Prostate gland (tissue), 2 donors: ENCODE measurements around the gene PLK4.

Source experiments
- CTCF ChIP-seq, 4 experiments: fragments of 200-600 bp in 2 of 4; fragments of 450-650 bp in 2 of 4; sonication (generic) in 2 of 4; IDR thresholded peaks; 1 replicate in 3 of 4; 2 replicates in 1 of 4; pipeline ENCODE4 v1.5.1; 2016 to 2019; ENCODE audit warnings: antibody characterized with exemption in 4 of 4, mild to moderate bottlenecking in 2 of 4, moderate library complexity in 2 of 4
- POLR2A ChIP-seq: fragments of 450-650 bp; IDR thresholded peaks from one replicate; pipeline ENCODE4 v1.6.1; 2016; ENCODE audit warnings: antibody characterized with exemption, mild to moderate bottlenecking

DNA sequence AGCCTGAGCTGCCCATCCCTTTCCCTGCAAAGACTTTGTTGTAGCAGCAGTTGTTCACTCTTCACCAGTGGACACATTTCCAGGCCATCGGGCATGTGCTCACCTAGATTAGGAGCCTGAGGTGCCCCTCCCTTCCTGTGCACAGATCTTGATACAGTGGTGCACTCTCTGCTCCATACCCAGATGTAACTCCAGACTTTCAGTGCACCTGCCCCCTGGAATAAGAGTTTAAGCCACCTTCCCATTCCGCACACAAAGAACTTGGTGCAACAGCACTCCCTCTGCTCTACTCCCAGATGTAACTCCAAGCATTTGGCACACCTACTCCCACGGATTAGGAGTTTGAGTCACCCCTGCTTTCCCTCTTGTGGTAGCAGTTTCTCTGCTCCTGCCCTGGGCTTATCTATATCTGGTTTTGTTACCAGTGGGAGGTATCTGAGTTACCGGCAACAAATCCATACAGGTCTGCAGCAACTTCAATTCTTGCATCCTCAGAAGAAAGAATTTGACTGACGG lies 36.0 kb upstream of the PLK4 start:
- TF ChIP-seq CTCF (IDR thresholded peaks at IDR 0.05) = no peak
- TF ChIP-seq POLR2A = no peak
